A549 treated with CORT108297 at 1 μM for 4 hours (cell line): ENCODE measurements around the gene LHX1. TPM values are rescaled to one million over a fixed set of nuclear protein-coding genes. Genes with fewer than 3 reads are reported as not detected.

Source experiments
- total RNA-seq: library from RNA; stranded (reverse); fragments of 200-300 nt; extraction: Qiagen RNA extraction; gene quantifications from 5 replicates; pipeline ENCODE4 v1.2.3, GENCODE V29; 2022

LHX1 gene
- total RNA-seq = 2.1 to 3.2 TPM (median 2.6 TPM) in 5 replicates

DNA sequence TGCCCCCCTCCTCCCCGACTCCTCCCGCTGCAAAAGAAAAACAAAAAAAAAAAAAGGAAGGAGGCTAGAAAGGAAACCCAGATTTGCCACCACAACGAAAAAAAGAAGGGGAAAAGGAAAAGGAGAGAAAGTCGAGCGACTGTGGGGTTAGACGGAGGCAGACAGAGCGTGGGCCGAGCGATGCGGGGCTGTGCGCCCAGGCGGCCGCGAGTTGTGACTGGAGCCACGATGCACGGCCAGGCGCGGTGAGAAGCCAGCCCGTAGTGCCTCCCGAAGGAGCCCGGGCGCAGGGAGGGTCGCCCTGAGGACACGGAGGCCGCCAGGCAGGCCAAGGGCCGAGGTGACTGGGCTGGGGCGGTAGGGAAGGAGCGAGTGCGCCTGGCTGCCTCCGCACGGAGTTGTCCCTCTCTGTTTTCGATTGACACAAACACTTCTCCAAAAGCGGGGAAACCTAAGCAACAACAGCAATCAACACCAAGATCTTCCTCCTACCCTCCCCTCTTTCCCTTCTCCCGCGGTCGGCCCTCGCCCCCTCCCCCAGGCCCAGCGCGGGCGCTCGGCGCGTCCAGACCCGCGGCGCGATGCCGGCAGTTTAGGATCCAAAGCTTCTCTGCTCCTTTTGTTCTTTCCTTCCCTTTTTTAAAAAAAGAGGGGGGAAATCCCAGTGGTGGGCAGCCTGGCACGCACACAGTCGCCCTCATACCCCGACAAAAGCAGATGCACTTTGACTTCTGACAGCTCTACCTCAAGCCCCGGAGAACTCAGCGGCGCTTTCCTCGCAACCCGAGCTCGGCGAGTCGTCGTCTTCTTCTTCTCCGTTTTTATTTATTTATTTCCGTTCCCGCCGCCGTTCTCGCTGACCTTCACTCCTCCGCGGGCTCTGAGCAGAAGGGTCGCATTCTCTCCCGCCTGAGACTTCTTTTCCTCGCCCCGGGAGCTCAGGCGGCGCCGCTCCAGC is at the start of gene LHX1:
Gene LHX1 (plus strand): TSS at position 475 of the 958 bp plus-strand sequence. CDS start 723 bp downstream, outside the sequence.

DNA sequence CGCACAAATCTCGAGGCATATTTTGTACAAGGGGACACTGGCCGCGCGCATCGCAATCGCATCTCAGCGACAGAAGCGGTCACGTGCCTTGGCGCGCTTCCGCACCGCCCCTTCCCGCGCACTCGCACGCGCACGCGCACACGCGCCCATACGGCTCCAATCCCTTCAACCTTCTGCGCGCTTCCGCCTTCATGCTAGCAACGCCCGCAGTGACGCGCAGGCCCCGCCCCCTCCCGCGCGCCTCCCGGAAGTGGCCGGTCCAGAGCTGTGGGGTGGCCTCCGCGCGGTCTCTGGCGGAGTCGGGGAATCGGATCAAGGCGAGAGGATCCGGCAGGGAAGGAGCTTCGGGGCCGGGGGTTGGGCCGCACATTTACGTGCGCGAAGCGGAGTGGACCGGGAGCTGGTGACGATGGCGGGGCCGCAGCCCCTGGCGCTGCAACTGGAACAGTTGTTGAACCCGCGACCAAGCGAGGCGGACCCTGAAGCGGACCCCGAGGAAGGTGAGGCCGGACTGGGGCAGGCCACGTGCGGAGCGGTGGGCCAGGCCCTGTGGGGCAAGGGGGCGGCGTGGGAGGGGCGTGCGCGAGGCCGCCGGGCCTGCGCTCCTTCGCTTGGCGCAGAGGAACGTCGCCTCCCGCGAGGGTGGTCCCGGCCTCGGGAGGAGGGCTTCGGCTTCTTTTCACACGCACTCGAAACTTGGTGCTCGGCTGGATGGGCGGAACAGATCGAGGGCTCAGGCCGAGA is 11.6 kb downstream of the LHX1 start, which contains the start of gene AATF:
Gene AATF (plus strand): TSS at position 238 of the 744 bp plus-strand sequence. CDS start 172 bp downstream, at position 410.

Other genes with a start within 250 kb of the LHX1 start
- 122 to 157 TPM (median 127 TPM) in 5 replicates for gene AATF, start 11.5 kb downstream of the LHX1 start, total RNA-seq